Breast epithelium (tissue), 3 donors: Measurements from ENCODE around the gene LMNA.

Experiments
- POLR2A ChIP-seq: fragments of 450-650 bp; IDR thresholded peaks from one replicate; pipeline ENCODE4 v1.6.1; 2016; ENCODE audit warnings: antibody characterized with exemption, mild to moderate bottlenecking, moderate library complexity
- POLR2AphosphoS5 ChIP-seq, 3 donors: sonication (generic); formaldehyde crosslinking; IDR thresholded peaks; one replicate each; pipeline ENCODE4 v1.6.1; 2017; ENCODE audit warnings: antibody characterized with exemption in 3 of 3
- TF ChIP-seq, protein P1 (sequence below), 3 donors: fragments of 450-650 bp; IDR thresholded peaks; one replicate each; pipeline ENCODE4 v1.5.1; 2016 to 2017; ENCODE audit warnings: antibody characterized with exemption in 3 of 3, mild to moderate bottlenecking in 3 of 3, moderate library complexity in 3 of 3

GRCh38 chr1:156097499-156098178 lies 16.9 kb upstream of the LMNA start:
- TF ChIP-seq, protein P1, sequence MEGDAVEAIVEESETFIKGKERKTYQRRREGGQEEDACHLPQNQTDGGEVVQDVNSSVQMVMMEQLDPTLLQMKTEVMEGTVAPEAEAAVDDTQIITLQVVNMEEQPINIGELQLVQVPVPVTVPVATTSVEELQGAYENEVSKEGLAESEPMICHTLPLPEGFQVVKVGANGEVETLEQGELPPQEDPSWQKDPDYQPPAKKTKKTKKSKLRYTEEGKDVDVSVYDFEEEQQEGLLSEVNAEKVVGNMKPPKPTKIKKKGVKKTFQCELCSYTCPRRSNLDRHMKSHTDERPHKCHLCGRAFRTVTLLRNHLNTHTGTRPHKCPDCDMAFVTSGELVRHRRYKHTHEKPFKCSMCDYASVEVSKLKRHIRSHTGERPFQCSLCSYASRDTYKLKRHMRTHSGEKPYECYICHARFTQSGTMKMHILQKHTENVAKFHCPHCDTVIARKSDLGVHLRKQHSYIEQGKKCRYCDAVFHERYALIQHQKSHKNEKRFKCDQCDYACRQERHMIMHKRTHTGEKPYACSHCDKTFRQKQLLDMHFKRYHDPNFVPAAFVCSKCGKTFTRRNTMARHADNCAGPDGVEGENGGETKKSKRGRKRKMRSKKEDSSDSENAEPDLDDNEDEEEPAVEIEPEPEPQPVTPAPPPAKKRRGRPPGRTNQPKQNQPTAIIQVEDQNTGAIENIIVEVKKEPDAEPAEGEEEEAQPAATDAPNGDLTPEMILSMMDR (IDR thresholded peaks at IDR 0.05), result no peak
- no peak for TF ChIP-seq POLR2A
- TF ChIP-seq POLR2AphosphoS5 (IDR thresholded peaks at IDR 0.05), result no peak
